GM11168 (cell line): ENCODE data around the gene ZNF365.
"Not testable (repeated sequence)": the region's sequence is repeated elsewhere in the genome, so short reads cannot be mapped to it uniquely, and the experiment has no call there.

Source experiments
- in situ Hi-C: fragments of 300-500 bp; cut with MboI; formaldehyde crosslinking; loops from one replicate; pipeline ENCODE4 v1.12.0; 2022; ENCODE audit warnings: low sequenced_read_pairs; ENCODE audit not compliant: unreplicated experiment

ZNF365 gene, protein sequence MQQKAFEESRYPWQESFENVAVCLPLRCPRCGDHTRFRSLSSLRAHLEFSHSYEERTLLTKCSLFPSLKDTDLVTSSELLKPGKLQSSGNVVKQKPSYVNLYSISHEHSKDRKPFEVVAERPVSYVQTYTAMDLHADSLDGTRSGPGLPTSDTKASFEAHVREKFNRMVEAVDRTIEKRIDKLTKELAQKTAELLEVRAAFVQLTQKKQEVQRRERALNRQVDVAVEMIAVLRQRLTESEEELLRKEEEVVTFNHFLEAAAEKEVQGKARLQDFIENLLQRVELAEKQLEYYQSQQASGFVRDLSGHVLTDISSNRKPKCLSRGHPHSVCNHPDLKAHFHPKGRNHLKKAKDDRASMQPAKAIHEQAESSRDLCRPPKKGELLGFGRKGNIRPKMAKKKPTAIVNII

DNA sequence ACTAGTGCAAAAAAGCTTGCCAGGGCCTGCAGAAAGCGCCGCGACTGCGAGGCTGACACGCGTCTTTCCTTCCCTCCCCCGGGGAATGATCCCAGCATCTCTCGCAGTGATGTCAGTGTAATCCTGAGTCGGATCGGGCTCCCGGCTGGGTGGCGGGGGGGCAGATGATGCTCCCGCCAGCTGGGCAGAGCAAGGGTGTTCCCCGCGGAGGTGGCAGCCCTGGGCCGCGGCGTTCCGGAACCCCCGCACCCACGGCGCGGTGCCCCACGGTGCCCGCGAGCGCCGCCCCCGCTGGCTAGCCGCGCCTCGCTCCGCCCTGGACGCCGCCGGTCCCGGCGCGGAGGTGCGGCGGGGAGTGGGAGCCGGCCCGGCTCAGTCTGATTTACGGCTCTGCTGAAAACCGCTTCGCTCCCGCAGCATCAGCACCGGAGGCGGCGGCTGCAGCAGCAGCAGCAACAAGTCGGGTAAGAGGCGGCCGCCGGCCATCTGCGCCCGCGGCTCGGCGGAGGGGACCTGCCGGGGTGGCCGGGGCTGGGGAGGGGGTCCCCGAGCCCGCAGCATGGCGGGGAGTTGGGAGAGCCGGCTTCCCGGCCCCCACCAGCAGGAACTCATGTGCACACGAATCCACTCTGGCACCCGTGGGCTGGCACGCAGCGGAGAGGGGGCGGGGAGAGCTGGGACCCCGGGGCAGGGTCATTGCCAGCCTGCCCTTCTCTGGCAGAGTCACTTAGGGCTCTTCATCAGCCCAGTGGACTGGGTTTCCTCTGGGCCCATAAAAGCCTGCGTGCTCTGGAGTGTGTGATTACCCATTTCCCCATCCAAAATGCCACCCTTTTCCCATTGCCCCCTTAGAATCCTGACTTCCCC is at the start of gene ZNF365:
Gene ZNF365, plus strand, starts transcription at position 375 of the 867 bp plus-strand sequence. CDS start 1,825 bp downstream, outside the sequence.
- in situ Hi-C loops, result no loop called here

GRCh38 chr10:62326176-62326575 is 48.0 kb upstream of the ZNF365 start:
- in situ Hi-C loops, result no loop called here

DNA sequence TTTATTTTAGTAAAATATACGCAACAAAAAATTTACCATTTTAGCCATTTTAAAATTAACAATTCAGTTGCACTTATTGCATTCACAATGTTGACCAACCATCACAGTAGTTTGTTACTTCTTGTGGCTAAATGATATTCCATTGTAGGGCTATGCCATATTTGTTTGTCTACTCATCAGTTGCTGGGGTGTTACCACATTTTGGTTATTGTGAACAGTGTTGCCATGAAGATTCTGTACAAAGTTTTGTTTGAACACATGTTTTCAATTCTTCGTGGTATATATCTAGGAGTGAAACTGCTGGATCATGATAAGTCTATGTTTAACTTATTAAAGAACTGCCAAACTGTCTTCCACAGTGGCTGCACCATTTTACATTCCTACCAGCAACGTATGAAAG is 46.3 kb upstream of the ZNF365 start:
- in situ Hi-C loops, result no loop called here

DNA sequence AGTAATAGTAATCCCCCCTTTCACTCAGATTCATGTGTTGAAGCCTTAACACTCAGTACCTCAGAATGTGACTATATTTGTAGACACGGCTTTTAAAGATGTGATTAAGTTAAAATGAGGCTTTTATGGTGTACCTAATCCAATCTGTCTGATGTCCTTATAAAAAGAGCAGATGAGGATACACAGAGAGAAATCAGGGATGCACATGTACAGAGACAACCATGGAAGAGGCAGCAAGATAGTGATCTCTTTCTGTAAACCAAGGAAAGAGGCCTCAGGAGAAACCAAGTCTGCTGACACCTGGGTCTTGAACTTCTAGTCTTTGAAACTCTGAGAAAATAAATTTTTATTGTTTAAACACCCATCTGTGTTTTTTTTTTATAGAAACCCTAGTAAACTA is 44.0 kb upstream of the ZNF365 start:
- in situ Hi-C loops, result no loop called here

- in situ Hi-C loops, result no loop called here
Measured at GRCh38 chr10:62332406-62332805, 41.8 kb upstream of the ZNF365 start.

GRCh38 chr10:62333135-62333889 is 40.9 kb upstream of the ZNF365 start:
- in situ Hi-C loops, result no loop called here

DNA sequence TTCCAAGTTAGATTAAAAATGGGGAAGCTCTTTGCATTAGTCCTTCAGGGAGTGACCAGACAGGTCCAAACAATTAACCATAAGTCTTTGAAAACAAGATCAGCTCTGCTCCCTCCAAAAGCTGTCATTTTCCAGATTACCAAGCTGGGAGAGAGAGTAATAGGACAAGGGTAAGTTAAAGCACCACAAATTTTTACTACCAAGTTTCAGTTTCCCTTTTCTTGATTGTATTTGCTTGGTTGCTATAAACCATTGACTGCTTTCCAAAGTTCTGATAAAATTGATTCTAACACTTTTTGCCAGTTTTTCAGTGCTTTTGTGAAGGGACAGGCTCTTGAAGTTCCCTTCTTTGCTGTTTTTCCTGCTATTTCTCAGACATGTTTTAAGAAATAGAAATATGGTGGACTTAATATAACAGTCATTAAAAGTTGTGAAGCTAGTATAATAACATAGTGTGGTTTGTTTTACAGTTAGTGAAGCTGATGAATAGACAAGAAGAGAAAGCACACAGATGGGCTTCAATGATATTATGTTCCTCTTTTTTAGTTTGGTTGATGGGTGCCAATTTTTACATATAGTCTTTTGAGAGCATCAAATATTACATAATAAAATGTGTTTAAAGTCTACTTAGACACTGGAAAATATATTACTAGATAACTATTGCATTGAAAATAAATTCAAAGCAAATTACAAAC is 40.0 kb upstream of the ZNF365 start:
- in situ Hi-C loops, result no loop called here

- in situ Hi-C loops, result no loop called here
Measured at GRCh38 chr10:62335326-62335725, 38.8 kb upstream of the ZNF365 start.

DNA sequence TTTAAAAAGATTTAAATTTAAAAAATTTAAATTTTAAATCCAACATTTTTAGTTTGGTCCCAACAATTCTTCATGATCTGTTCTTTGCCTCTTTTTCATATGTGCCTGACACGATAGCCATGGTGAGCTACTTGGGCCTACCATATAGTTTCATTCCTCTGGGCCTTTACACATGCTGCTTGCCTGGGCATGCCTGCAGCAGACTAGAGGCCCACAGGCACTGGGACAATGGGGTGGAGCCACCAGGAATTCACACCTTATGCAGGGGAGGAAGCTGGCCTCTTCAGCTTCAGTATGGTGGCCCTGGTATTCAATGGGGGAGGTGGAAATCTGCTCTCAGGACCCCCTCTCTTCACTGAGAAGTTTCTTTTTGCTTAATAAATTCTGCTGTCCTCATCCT is 37.8 kb upstream of the ZNF365 start:
- in situ Hi-C loops, result no loop called here

GRCh38 chr10:62341419-62341818 is 32.8 kb upstream of the ZNF365 start:
- in situ Hi-C loops, result no loop called here

DNA sequence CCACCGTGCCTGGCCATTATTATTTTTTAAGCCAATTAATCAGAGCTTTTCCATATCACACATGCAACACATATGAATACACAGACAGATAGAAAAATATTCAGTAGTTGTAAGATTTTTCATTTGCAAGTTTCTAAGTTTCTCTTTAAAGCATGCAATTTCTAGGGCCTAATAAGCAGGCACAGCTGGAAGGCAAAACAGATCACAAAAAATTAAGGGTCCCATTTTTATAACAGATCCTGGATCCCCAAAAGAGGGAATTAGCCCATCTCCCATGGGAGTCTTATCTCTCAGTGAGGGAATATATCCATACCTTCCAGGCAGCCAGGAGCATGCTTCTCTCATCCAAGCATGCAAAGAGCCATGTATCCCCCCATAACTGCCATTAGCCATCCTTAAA is 31.2 kb upstream of the ZNF365 start:
- in situ Hi-C loops, result no loop called here

GRCh38 chr10:62348029-62348428 is 26.1 kb upstream of the ZNF365 start:
- in situ Hi-C loops, result no loop called here

DNA sequence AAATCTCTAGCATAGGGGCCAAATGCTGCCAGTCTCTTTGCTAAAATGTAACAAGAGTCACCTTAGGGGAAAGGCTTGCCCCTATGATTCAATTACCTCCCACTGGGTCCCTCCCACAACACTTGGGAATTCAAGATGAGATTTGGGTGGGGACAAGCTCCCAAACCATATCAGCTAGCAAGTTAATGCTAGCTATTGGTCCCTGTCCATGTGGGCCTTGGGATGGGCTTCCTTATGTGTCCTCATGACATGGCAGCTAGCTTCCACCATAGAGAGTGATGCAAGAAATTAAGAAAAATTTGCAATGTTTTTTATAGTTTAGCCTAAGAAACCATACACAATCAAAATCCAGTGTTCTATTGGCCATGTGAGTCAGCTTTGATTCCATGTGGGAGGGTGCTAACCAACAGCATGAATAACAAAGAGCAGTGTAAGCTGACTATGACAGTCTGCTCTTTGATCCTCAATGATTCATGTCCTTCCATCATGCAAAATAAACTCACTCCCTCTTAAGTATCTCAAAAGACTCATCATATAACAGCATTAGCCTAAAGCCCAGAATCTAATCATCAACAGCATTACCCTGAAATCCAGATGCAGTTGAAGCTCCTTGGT is 21.7 kb upstream of the ZNF365 start:
- in situ Hi-C loops, result no loop called here

- in situ Hi-C loops, result no loop called here
Measured at GRCh38 chr10:62354916-62355315, 19.3 kb upstream of the ZNF365 start.

- in situ Hi-C loops, result no loop called here
Measured at GRCh38 chr10:62356447-62356846, 17.7 kb upstream of the ZNF365 start.

GRCh38 chr10:62358151-62358550 is 16.0 kb upstream of the ZNF365 start:
- in situ Hi-C loops, result not testable (repeated sequence)

DNA sequence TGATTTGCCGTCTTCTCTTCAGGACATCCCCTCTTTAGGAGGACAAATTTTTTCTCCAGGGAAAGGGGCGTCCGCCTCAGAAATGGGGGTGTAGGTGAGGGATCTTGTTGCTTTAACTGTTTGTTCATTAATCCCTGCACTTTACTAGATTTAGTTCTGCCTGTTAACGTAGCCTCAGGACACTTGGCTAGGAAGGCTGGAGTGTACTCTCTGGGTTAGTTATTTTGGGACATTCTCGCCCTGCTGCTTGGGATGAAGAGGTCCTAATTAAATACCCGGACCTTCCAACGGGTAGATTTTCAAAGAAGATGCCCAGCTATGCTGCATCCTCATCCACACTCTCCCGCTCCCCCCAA is 552 bp upstream of the ZNF365 start:
- in situ Hi-C loops, result no loop called here

DNA sequence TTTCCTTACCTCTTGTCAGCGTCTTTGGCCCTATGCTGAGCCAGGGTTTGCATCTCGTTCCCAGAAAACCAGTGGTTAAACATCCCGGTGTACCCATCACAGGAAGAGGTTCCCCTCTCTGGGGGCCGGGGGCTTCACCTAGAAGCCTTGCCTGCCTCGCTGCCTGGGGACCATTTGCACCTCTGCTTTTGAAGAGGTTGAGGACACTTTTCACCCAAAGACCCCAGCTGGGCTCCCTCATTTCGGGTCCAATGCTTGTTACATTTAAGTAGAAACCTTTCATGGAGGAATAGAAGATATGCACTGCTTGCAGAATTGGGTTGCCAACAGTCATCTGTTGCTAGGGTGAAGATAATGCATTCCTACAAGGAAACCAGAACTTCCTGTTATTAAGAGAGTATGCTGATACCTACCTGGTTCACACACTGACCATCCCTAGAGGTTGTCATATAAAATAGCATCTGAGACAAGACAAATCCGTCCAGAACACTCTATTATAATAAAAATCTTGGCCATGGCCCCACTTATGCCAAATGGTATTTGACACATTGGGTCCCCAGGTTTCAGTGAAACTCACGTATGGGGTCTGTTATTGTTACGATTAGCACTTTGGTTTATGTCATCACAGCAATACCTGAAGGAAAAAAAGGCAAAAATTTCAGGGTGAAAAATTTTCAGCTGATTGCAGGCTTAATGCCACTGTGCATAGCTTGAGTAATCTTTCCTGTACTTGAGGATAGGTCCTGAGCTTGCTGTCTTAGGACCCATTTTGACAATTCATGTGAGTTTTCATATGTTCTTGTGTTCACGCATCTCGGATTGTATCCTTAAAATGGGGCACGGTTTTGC is 917 bp downstream of the ZNF365 start:
- in situ Hi-C loops, result no loop called here
